Adrenal gland (tissue), 12 donors: Measurements from ENCODE around the gene EIPR1. TPM values are rescaled to one million over a fixed set of nuclear protein-coding genes. Genes with fewer than 3 reads are reported as not detected.

ENCODE experiments used
- DNase-seq, 7 donors: peaks; one replicate each; pipeline ENCODE4 v3.0.0-alpha.2; 2019 to 2020
- H3K27ac ChIP-seq, 5 donors: fragments of 200-600 bp; sonication (generic) in 4 of 5; 1 replicate in 3 of 5; 2 replicates in 2 of 5; pipeline versions ENCODE4 v1.5.1 to v1.8.0; 2016 to 2020; ENCODE audit warnings: mild to moderate bottlenecking in 1 of 5
- H3K27me3 ChIP-seq: fragments of 200-600 bp; 2 replicates; pipeline ENCODE4 v1.8.0; 2021
- H3K36me3 ChIP-seq, 2 donors: fragments of 200-600 bp; replicated peaks in 1 of 2; 1 replicate in 1 of 2; 2 replicates in 1 of 2; pipeline versions ENCODE4 v1.5.1 to v1.8.0; 2018 to 2022
- H3K4me1 ChIP-seq, 2 donors: fragments of 200-600 bp; replicated peaks in 1 of 2; 1 replicate in 1 of 2; 2 replicates in 1 of 2; pipeline versions ENCODE4 v1.5.1 to v1.8.0; 2018 to 2021
- H3K4me3 ChIP-seq, 4 donors: fragments of 200-600 bp; sonication (generic) in 3 of 4; one replicate each; pipeline ENCODE4 v1.5.1; 2016 to 2018
- H3K9me3 ChIP-seq, 3 donors: fragments of 200-600 bp; sonication (generic) in 1 of 3; replicated peaks in 1 of 3; 1 replicate in 2 of 3; 2 replicates in 1 of 3; pipeline versions ENCODE4 v1.5.1 to v1.8.0; 2016 to 2021
- CTCF ChIP-seq, 6 experiments: fragments of 450-650 bp in 4 of 6; fragments of 200-600 bp in 2 of 6; sonication (generic) in 1 of 6; IDR thresholded peaks; 1 replicate in 5 of 6; 2 replicates in 1 of 6; pipeline versions ENCODE4 v1.5.1 to v1.8.0; 2016 to 2021; ENCODE audit warnings: antibody characterized with exemption in 6 of 6, mild to moderate bottlenecking in 2 of 6, moderate library complexity in 1 of 6
- POLR2A ChIP-seq, 2 donors: fragments of 450-650 bp; IDR thresholded peaks; one replicate each; pipeline ENCODE4 v1.6.1; 2017; ENCODE audit warnings: antibody characterized with exemption in 2 of 2, mild to moderate bottlenecking in 2 of 2, moderate library complexity in 1 of 2
- WGBS, 4 donors: extraction: QIAGEN DNeasy Blood & Tissue Kit in 2 of 4; methylation state at CpG; one replicate each; pipeline versions ENCODE4 v1.1.5 to v1.1.7; 2013 to 2017; 5-methylcytosine and 5-hydroxymethylcytosine counted together
- intact Hi-C, 2 donors: fragments of 100-400 bp; cut with DNase I; formaldehyde crosslinking; loops; one replicate each; pipeline versions ENCODE4 v1.14.1 to v1.15.0; 2022 to 2023
- polyA plus RNA-seq, 3 donors: library from polyadenylated mRNA; stranded (reverse); fragments of 200-250 nt in 2 of 3; fragments of 350-450 nt in 1 of 3; fragmentation: Illumina TruSeq in 1 of 3; extraction: RNeasy Lipid Tissue Mini Kit (QIAGEN cat#74804) in 1 of 3; gene quantifications; one replicate each; pipeline ENCODE4 v1.2.3, GENCODE V29; 2013 to 2014
- total RNA-seq, 9 donors: library from RNA; depleted of rRNA in 4 of 9; stranded (reverse); fragments of >200 nt in 4 of 9; fragments of 120-200 nt in 1 of 9; fragmentation: NEBNext Ultra II Directional in 1 of 9; extraction: Animal tissue kit (Norgen Biotek cat#: 25700) in 1 of 9; gene quantifications; one replicate each; pipeline versions ENCODE4 v1.1.0 to v1.2.4, GENCODE V29; 2013 to 2023
- donor health status: healthy with polysubstance abuse.
- donor health status: Bipolar disorder and iron deficiency.
- donor health status: DM: yes; HTN: yes; CAD: no.
- donor health status: DM: no; HTN: no; CAD: no.
- donor health status: DM: no; HTN: no; CAD: no.
- donor health status: DM: yes; HTN: yes; CAD: no.

Gene EIPR1
- total and polyA plus RNA-seq, 12 donors, result 10.3 to 37.9 (median 28.5) TPM

- peak in 4 of 7 donors; percentile 2 to 36 (median 10) for DNase-seq
- Histone ChIP-seq H3K4me3 (no peak overlapping the region), H3K9me3 (peaks cover 0 to 8% (median 0%) of the 10 kb centered on the region in 3 donors), H3K27me3 (no peaks in the 10 kb centered on the region), H3K27ac (no peak overlapping the region), H3K36me3 (no peaks in the 10 kb centered on the region), H3K4me1 (peaks cover 0 to 13% of the 10 kb centered on the region in 2 donors)
- 87 to 97% (median 92%) methylated on average over 17 of the region's 17 CpGs for WGBS, 4 donors
- intact Hi-C loops, result no loop called here
- no peak for TF ChIP-seq CTCF (IDR thresholded peaks at IDR 0.05)
- TF ChIP-seq POLR2A (IDR thresholded peaks at IDR 0.05), result no peak
These were observed 98.2 kb downstream of the EIPR1 start for GRCh38 chr2:3279236-3279960.

DNA sequence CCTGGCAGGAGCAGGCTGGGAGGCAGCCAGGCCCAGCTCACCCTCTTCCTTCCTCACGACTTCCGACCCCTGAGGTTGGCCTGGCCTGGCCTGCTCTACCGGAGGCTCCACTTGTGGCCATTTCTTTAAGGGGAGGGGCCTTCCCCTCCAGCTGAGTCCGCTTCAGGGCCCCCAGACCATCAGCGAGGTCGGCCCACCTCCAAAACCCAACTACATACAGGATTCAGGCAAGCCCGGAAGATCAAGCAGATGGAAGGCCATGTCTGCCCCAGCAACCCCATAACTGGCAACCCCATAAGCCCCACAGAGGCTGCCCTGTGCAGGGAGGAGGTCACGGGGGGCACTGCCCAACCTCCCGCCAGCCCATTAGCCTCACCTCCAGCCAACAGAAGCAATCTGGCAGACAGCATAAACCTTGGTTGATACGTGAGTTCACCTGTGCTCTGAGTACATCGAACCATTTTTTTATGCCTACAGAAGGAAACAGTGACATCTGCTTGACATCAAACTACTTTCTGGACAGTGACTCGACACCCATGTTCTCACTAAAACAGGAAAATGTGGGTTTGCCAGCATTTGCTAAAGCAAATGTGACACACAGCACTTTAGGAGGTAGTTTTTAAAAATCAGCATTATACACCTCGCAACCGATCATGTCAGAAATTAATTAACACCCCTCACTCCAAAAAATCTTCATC, 98.9 kb downstream of the EIPR1 start:
- intact Hi-C loops, result no loop called here
- 92 to 96% (median 95%) methylated on average over 11 to 14 of the region's 14 CpGs for WGBS, 4 donors
- peak in 2 of 7 donors; percentile 12 to 45 for DNase-seq
- Histone ChIP-seq H3K27me3 (no peaks in the 10 kb centered on the region), H3K27ac (no peak overlapping the region), H3K36me3 (no peaks in the 10 kb centered on the region), H3K4me1 (peaks cover 0 to 13% of the 10 kb centered on the region in 2 donors), H3K9me3 (peaks cover 0 to 8% (median 0%) of the 10 kb centered on the region in 3 donors), H3K4me3 (no peak overlapping the region)
- TF ChIP-seq POLR2A (IDR thresholded peaks at IDR 0.05) (no peak), CTCF (IDR thresholded peaks at IDR 0.05) (no peak)

DNA sequence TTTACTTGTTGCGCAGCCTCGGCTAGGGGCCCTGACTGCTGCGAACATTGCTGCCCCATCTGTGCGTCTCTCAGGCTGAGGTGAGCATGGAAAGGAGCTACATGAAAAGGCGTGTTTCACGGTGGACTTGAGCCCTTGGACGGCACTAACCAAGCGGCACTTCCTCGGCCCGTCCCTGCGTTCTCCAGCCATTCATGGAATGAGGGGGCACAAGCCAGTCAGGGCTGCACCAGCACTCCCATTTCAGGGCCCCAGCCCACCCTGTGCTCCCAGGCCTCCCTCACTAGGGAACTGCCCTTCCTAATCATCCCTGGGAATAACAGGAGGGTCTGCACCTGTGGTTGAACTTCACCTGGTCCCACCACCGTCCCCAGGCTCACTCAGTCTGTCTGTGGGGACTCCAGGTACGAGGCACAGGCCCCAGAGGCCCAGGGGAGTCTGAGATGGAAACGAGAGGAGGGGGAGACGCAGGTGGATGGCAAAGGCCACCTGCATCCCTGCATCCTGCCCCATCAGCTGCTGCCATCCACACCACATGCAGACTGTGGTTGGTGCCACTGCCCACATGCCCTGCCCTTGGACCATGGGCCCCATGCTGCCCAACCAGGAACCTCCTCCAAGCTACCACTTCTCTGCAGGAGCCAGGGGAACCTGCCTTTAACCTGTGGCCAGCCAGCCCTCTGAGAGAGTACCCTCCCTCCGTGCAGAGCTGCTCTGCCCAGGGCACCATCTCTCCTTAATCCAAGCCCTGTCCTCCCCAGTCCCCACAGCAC, 99.7 kb downstream of the EIPR1 start:
- intact Hi-C loops, result no loop called here
- Histone ChIP-seq H3K4me3 (no peak overlapping the region), H3K4me1 (peaks cover 0 to 9% of the 10 kb centered on the region in 2 donors), H3K36me3 (no peaks in the 10 kb centered on the region), H3K27me3 (no peaks in the 10 kb centered on the region), H3K9me3 (peaks cover 0 to 8% (median 0%) of the 10 kb centered on the region in 3 donors), H3K27ac (no peak overlapping the region)
- TF ChIP-seq POLR2A (IDR thresholded peaks at IDR 0.05) (no peak), CTCF (IDR thresholded peaks at IDR 0.05) (no peak)
- 89 to 97% (median 96%) methylated on average over 5 to 16 of the region's 16 CpGs for WGBS, 4 donors
- DNase-seq, result peak in 3 of 7 donors; percentile 3 to 30 (median 6)
